HG03135 (cell line): ENCODE measurements around the gene HMGN1.
"Not testable (repeated sequence)": the region's sequence is repeated elsewhere in the genome, so short reads cannot be mapped to it uniquely, and the experiment has no call there.

Experiments
- ATAC-seq: cut with Tn5 transposase; IDR thresholded peaks from one replicate; pipeline ENCODE4 v1.9.1; 2021; ENCODE audit warnings: mild to moderate bottlenecking, moderate library complexity; ENCODE audit not compliant: unreplicated experiment

HMGN1 gene

DNA sequence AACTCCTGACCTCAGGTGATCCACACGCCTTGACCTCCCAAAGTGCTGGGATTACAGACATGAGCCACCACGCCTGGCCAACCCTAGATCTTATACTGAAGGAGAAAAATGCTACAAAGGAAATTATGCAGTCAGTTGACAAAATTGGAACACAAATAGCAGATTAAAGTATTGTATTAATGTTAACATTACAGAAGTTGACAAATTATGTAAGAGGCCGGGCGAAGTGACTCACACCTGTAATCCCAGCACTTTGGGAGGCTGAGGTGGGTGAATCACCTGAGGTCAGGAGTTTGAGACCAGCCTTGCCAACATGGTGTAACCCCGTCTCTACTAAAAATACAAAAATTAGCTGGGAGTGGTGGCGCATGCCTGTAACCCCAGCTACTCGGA, 21.0 kb upstream of the HMGN1 start:
- ATAC-seq: not testable (repeated sequence)

DNA sequence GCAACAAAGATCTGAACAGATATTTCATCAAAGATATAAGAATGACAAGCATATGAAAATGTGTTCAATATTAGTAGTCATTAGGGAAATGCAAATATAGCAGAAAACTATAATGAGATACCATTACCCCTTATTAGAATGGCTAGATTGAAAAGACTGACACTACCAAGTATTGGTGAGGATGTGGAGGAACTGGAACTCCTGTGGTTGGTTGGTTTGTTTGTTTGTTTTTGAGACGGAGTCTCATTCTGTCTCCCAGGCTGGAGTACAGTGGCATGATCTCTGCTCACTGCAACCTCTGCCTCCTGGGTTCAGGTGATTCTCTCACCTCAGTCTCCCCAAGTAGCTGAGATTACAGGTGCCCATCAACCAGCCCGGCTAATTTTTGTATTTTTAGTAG, 18.9 kb upstream of the HMGN1 start:
- ATAC-seq: no peak

- ATAC-seq: no peak
Observed at GRCh38 chr21:39366563-39366962, 17.7 kb upstream of the HMGN1 start.

- ATAC-seq: no peak
Observed at GRCh38 chr21:39364949-39365348, 16.1 kb upstream of the HMGN1 start.

DNA sequence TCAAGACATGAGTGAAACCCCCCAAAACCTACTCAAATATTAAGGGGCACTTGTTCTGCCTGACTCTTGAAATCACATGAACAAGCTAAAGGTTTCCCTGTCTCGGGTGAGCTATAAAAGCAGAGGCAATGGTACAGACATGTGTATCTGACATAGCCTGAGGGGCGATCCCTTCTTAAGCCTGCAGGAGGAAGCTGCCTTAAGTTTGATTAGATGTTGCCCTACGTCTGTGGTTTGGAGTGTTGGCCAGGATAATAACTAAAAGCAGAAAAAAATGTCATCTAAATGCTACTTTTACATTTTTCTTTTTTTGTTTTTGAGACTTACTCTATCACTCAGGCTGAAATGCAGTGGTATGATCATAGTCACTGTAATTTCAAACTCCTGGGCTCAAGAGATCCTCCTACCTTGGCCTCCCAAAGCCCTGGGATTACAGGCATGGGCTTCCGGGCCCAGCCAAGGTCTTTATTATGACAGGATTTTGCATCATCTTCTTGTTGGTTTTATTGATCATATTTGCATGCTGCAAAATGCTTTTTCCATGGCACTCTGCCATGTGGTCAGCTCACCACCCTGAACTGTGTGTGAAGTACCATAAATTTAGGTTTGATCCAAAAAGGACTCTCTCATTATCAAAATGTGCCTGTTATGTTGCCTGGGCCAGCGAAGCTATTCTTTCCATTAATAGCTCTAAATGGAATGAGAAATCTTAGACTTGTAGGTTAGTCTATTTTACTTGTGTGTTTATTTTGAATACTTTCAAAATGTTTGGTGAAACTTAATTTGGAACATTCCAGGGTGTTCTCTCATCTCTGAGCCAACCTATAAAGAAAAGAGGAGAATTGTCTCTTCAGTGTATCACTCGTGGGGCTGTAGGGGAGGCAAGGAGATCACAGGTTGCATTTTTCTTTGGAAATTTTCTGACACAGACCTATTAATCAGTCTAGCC, 15.0 kb upstream of the HMGN1 start:
- no peak for ATAC-seq

- no peak for ATAC-seq
Observed at GRCh38 chr21:39362733-39363132, 13.8 kb upstream of the HMGN1 start.

DNA sequence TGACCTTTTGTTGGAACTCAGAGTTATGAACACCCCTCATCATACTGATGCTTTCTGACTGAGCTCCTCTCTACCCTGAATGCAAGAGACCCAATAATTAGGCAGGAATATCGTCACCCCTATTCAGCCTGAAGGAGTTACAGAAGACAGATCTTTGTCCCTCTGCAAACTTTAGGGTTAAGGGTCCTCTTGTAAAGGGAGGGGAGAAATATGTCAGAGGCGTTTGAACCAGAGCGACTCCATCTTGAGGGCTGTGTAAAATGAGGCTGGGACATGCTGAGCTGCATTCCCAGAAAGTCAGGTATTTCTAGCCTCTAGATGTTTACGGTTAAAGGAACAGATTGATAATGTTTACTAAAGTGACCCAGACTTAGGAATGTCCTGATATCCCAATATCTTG, 10.5 kb upstream of the HMGN1 start:
- no peak for ATAC-seq

- no peak for ATAC-seq
Observed at GRCh38 chr21:39353295-39353694, 4.4 kb upstream of the HMGN1 start.

GRCh38 chr21:39350094-39351005, 1.5 kb upstream of the HMGN1 start:
- no peak for ATAC-seq

DNA sequence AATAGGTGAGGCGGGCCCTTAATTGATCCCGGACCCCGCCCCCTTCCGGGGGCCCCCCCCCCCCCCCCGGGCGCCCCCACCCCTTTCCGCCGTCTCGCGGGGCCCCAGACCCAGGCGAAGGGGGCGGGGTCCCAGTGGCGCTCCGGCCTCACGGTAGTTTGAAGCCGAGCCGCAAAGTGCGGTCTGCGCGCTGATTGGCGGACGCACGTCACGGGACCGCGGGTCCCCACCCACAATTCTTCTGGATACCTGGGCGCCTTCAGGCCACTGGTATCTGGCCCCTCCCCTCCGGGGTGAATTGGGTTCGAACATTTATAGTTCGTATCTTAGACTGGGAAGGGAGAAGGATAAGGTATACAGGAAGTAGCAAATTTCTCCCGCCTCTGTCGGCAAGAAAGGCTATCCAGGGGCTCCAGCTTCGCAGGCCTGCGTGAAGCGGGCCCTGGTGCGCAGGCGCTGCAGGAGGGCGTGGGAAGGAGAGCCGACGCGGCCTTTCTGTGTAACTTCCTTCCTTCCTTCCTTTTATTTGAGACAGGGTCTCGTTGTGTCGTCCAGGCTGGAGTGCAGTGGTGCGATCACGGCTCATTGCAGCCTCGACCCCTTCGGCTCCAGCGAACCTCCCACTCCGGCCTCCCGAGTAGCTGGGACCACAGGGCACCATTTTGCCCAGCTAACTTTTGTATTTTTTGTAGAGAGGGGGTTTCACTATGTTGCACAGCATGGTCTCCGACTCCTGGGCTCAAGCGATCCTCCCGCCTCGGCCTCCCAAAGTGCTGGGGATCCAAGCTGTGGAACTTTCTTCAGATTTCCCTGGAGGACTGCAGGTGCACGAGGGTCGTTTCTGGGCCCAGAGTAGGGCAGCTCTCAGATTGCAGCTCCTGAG, 564 bp upstream of the HMGN1 start:
- peak; percentile 89 for ATAC-seq

DNA sequence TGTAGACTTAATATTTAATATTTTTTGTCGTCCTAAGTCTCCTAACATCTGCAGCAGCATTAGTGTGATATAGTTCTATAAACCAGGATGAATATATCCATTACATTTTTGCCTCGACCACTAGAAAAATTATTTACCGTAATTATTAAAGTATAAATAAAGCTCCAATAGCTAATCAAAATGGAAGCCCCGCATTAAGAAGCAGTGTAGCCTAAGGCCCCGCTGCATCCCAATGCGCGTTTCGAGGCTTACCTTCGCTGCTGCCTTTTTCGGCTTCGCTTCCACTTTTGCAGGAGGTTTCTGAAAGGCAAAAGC, 891 bp downstream of the HMGN1 start:
- ATAC-seq: peak; percentile 3

- no peak for ATAC-seq
Observed at GRCh38 chr21:39347537-39347936, 1.4 kb downstream of the HMGN1 start.

DNA sequence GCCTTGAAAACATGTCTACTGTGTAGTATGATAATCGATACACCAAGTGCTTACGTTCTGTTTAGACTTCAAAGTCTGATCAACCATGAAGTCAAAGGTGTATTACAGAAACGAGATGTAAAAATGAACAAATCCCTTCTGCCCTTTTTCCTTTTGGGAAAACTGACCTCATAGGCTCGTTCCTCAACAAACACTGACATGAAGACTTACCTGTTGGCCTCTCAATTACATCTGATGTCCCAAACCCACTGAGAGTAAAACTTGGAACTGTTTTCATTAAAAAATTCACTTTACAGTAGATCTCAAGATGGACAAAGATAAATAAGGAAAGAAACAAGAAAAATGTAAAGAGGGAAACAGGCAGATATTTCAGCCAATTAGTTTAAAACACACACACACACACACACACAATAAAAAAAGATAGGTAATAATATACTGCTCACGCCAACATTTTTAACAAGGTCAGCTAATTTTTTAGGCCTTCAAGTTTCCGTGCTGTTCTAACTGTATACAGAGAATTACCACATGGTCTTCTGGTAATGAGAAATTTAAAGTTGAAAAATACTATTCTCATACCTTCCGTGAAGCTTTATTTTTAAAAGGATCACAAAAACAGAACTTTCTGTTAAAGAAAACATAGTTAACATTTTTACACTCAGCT, 2.1 kb downstream of the HMGN1 start:
- no peak for ATAC-seq

GRCh38 chr21:39346206-39346605, 2.7 kb downstream of the HMGN1 start:
- ATAC-seq: no peak

GRCh38 chr21:39345440-39345839, 3.4 kb downstream of the HMGN1 start:
- ATAC-seq: no peak

- ATAC-seq: no peak
Observed at GRCh38 chr21:39344848-39345247, 4.0 kb downstream of the HMGN1 start.

- no peak for ATAC-seq
Observed at GRCh38 chr21:39341249-39341923, 7.5 kb downstream of the HMGN1 start.

DNA sequence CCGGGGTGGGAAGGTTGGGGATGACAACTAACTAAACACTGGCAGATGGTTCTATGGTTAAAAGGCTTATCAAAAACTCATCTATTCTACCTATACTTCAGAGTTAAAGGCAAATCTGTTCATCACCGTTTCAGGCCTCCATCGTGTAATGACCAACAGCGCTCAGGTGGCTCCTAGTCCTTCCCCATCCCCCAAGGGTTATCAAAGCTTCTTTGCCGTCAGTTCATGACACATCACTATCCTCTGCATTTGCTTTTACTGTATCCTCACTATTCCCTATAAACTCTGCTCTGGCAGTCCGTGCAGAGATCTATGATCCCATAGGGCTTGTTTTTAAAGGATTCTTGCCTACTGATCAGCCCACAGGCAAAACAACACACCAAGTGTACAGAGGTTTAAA, 8.2 kb downstream of the HMGN1 start:
- ATAC-seq: no peak

- ATAC-seq: no peak
Observed at GRCh38 chr21:39339231-39339630, 9.7 kb downstream of the HMGN1 start.

- no peak for ATAC-seq
Observed at GRCh38 chr21:39336457-39337008, 12.4 kb downstream of the HMGN1 start.
